Endothelial cell (in vitro differentiated cells): ENCODE data around the gene PTCD2. TPM values are rescaled to one million over a fixed set of nuclear protein-coding genes. Genes with fewer than 3 reads are reported as not detected.

Experiments
- DNase-seq: peaks from one replicate; pipeline ENCODE4 v3.0.0; 2021; ENCODE audit warnings: low spot score
- H3K27ac Mint-ChIP-seq: one replicate; pipeline ENCODE4 v1.8.0; 2021; ENCODE audit warnings: mixed read lengths, inconsistent platforms; ENCODE audit not compliant: unreplicated experiment
- H3K27me3 Mint-ChIP-seq: one replicate; pipeline ENCODE4 v1.8.0; 2021; ENCODE audit warnings: mild to moderate bottlenecking, moderate library complexity, mixed read lengths, inconsistent platforms; ENCODE audit not compliant: unreplicated experiment
- H3K36me3 Mint-ChIP-seq: one replicate; pipeline ENCODE4 v1.8.0; 2021; ENCODE audit warnings: mild to moderate bottlenecking, low read depth, mixed read lengths, inconsistent platforms; ENCODE audit not compliant: unreplicated experiment
- H3K4me1 Mint-ChIP-seq: one replicate; pipeline ENCODE4 v1.8.0; 2021; ENCODE audit warnings: mild to moderate bottlenecking, mixed read lengths, inconsistent platforms; ENCODE audit not compliant: unreplicated experiment
- H3K4me3 Mint-ChIP-seq: one replicate; pipeline ENCODE4 v1.8.0; 2021; ENCODE audit warnings: mild to moderate bottlenecking, mixed read lengths, inconsistent platforms; ENCODE audit not compliant: unreplicated experiment
- H3K9me3 Mint-ChIP-seq: one replicate; pipeline ENCODE4 v1.8.0; 2021; ENCODE audit warnings: mixed read lengths, inconsistent platforms; ENCODE audit not compliant: unreplicated experiment
- total RNA-seq: library from RNA; stranded (reverse); fragmentation: NEBNext Ultra II Directional; extraction: Animal tissue kit (Norgen Biotek cat#: 25700); gene quantifications from one replicate; pipeline ENCODE4 v1.2.1, GENCODE V29; 2021; ENCODE audit not compliant: unreplicated experiment
- TF ChIP-seq, protein P1 (sequence below): fragments of 200-600 bp; sonication (generic); IDR thresholded peaks from one replicate; pipeline ENCODE4 v1.5.0; 2021; ENCODE audit warnings: antibody characterized with exemption; ENCODE audit not compliant: unreplicated experiment

PTCD2 gene
- total RNA-seq, 1 donor from 2014 or later: 7.5 TPM

DNA sequence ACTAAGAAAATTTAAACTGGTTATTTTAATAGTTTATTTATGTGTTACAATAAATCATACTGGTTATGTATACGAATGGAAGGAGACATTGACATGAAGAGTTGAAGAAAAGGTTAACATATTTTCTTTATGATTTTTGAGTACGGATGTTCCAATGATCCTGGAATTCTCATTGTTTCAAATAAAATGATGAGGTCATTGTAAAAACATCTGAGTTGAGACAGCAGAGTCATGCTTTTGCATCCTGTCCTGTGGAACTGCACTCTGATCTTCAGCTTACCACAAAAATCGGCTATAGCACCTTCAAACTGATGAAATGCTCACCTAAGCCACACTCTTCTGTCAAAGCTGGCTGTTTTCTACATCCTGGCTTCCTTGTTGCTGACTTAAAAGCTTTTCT lies 67.8 kb downstream of the PTCD2 start:
- H3K27me3 Mint-ChIP-seq: peaks cover 3% of the 10 kb centered on the region
- TF ChIP-seq, protein P1, sequence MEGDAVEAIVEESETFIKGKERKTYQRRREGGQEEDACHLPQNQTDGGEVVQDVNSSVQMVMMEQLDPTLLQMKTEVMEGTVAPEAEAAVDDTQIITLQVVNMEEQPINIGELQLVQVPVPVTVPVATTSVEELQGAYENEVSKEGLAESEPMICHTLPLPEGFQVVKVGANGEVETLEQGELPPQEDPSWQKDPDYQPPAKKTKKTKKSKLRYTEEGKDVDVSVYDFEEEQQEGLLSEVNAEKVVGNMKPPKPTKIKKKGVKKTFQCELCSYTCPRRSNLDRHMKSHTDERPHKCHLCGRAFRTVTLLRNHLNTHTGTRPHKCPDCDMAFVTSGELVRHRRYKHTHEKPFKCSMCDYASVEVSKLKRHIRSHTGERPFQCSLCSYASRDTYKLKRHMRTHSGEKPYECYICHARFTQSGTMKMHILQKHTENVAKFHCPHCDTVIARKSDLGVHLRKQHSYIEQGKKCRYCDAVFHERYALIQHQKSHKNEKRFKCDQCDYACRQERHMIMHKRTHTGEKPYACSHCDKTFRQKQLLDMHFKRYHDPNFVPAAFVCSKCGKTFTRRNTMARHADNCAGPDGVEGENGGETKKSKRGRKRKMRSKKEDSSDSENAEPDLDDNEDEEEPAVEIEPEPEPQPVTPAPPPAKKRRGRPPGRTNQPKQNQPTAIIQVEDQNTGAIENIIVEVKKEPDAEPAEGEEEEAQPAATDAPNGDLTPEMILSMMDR: no peak
- H3K4me1 Mint-ChIP-seq: peaks cover 11% of the 10 kb centered on the region
- no peaks in the 10 kb centered on the region for H3K9me3 Mint-ChIP-seq
- no peak for DNase-seq
- H3K27ac Mint-ChIP-seq: no peak overlapping the region
- no peak overlapping the region for H3K4me3 Mint-ChIP-seq
- H3K36me3 Mint-ChIP-seq: no peaks in the 10 kb centered on the region

GRCh38 chr5:72388646-72389045 lies 68.5 kb downstream of the PTCD2 start:
- no peak for DNase-seq
- TF ChIP-seq, protein P1: no peak
- H3K9me3 Mint-ChIP-seq: no peaks in the 10 kb centered on the region
- no peaks in the 10 kb centered on the region for H3K36me3 Mint-ChIP-seq
- H3K4me3 Mint-ChIP-seq: no peak overlapping the region
- H3K27me3 Mint-ChIP-seq: peaks cover 1% of the 10 kb centered on the region
- H3K27ac Mint-ChIP-seq: no peak overlapping the region
- peaks cover 11% of the 10 kb centered on the region for H3K4me1 Mint-ChIP-seq

GRCh38 chr5:72390836-72391235 lies 70.7 kb downstream of the PTCD2 start:
- TF ChIP-seq, protein P1: no peak
- peak overlapping the region; percentile 27 for H3K27ac Mint-ChIP-seq
- peaks cover 17% of the 10 kb centered on the region for H3K4me1 Mint-ChIP-seq
- H3K4me3 Mint-ChIP-seq: no peak overlapping the region
- peaks cover 1% of the 10 kb centered on the region for H3K27me3 Mint-ChIP-seq
- DNase-seq: no peak
- H3K36me3 Mint-ChIP-seq: no peaks in the 10 kb centered on the region
- H3K9me3 Mint-ChIP-seq: no peaks in the 10 kb centered on the region

GRCh38 chr5:72392326-72392733 lies 72.2 kb downstream of the PTCD2 start:
- Mint-ChIP-seq H3K4me3 (no peak overlapping the region), H3K4me1 (peaks cover 11% of the 10 kb centered on the region), H3K36me3 (no peaks in the 10 kb centered on the region), H3K27ac (no peak overlapping the region), H3K27me3 (peaks cover 1% of the 10 kb centered on the region), H3K9me3 (no peaks in the 10 kb centered on the region)
- TF ChIP-seq, protein P1: no peak
- no peak for DNase-seq

DNA sequence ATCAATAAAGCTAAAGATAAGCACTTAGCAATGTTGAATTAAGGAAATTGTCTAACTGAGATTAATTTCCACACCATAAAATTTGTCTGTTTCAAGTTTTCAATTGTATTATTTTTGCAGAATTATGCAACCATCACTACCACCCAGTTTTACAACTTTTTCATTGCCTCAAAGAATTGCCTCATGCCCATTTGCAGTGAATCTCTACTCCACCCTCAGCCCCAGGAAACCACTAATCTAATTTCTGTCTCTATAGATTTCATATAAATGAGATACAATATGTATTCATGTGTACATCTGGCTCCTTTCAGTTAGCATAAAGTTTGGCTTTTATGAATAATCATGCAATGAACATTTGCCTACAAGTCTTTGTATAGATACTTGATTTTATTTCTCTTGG lies 72.9 kb downstream of the PTCD2 start:
- Mint-ChIP-seq H3K4me1 (peaks cover 11% of the 10 kb centered on the region), H3K4me3 (no peak overlapping the region), H3K36me3 (no peaks in the 10 kb centered on the region), H3K27ac (no peak overlapping the region), H3K27me3 (peaks cover 1% of the 10 kb centered on the region), H3K9me3 (no peaks in the 10 kb centered on the region)
- no peak for DNase-seq
- TF ChIP-seq, protein P1: no peak
